NCI-H2196 (cell line): ENCODE results near the gene HOXC12.

Experiments
- DNase-seq: peaks from one replicate; lab custom pipeline; 2025; ENCODE audit not compliant: unreplicated experiment; lab: John Stamatoyannopoulos, UW

Gene HOXC12

GRCh38 chr12:53955776-53956250 is 1.1 kb downstream of the HOXC12 start:
- DNase-seq: no peak

- no peak for DNase-seq
Measured at GRCh38 chr12:53956251-53956887, 1.7 kb downstream of the HOXC12 start.

GRCh38 chr12:53956914-53957536 is 2.3 kb downstream of the HOXC12 start:
- no peak for DNase-seq

- DNase-seq: no peak
Measured at GRCh38 chr12:53958128-53958527, 3.4 kb downstream of the HOXC12 start.

GRCh38 chr12:53959314-53959713 is 4.6 kb downstream of the HOXC12 start:
- DNase-seq: no peak

- no peak for DNase-seq
Measured at GRCh38 chr12:53960187-53961024, 5.7 kb downstream of the HOXC12 start.

GRCh38 chr12:53961025-53961761 is 6.5 kb downstream of the HOXC12 start:
- DNase-seq: no peak

- DNase-seq: no peak
Measured at GRCh38 chr12:53963005-53963404, 8.3 kb downstream of the HOXC12 start.

- no peak for DNase-seq
Measured at GRCh38 chr12:53963434-53964314, 9.0 kb downstream of the HOXC12 start.

GRCh38 chr12:53964315-53964713 is 9.6 kb downstream of the HOXC12 start:
- no peak for DNase-seq

GRCh38 chr12:53965281-53966084 is 10.8 kb downstream of the HOXC12 start:
- no peak for DNase-seq

GRCh38 chr12:53966085-53966384 is 11.3 kb downstream of the HOXC12 start:
- no peak for DNase-seq

GRCh38 chr12:53966385-53967133 is 11.9 kb downstream of the HOXC12 start:
- no peak for DNase-seq

- no peak for DNase-seq
Measured at GRCh38 chr12:53967421-53967925, 12.8 kb downstream of the HOXC12 start.

- DNase-seq: no peak
Measured at GRCh38 chr12:53968214-53969127, 13.8 kb downstream of the HOXC12 start.

- peak; percentile 23 for DNase-seq
Measured at GRCh38 chr12:53969588-53970259, 15.0 kb downstream of the HOXC12 start.

- no peak for DNase-seq
Measured at GRCh38 chr12:53970451-53970850, 15.7 kb downstream of the HOXC12 start.
